Hepatocyte (in vitro differentiated cells): ENCODE data around the gene TMCC3. TPM values are rescaled to one million over a fixed set of nuclear protein-coding genes. Genes with fewer than 3 reads are reported as not detected.

Experiments used
- DNase-seq: peaks from one replicate; pipeline ENCODE4 v3.0.0-alpha.2; 2016; ENCODE audit warnings: low spot score
- H2AFZ ChIP-seq: fragments of 200-600 bp; sonication (generic); 2 replicates; pipeline ENCODE4 v1.6.0; 2016; ENCODE audit warnings: antibody characterized with exemption, mild to moderate bottlenecking
- H3K27ac ChIP-seq: fragments of 200-600 bp; sonication (generic); 2 replicates; pipeline ENCODE4 v1.5.1; 2016; ENCODE audit warnings: mild to moderate bottlenecking
- H3K27me3 ChIP-seq: fragments of 200-600 bp; sonication (generic); 2 replicates; pipeline ENCODE4 v1.6.1; 2016
- H3K36me3 ChIP-seq: fragments of 200-600 bp; sonication (generic); replicated peaks from 2 replicates; pipeline ENCODE4 v1.5.1; 2016; ENCODE audit warnings: low read depth; ENCODE audit not compliant: insufficient read depth
- H3K4me1 ChIP-seq: fragments of 200-600 bp; sonication (generic); 2 replicates; pipeline ENCODE4 v1.5.1; 2016; ENCODE audit warnings: mild to moderate bottlenecking, moderate library complexity; ENCODE audit not compliant: insufficient read depth
- H3K4me2 ChIP-seq: fragments of 200-600 bp; sonication (generic); 2 replicates; pipeline ENCODE4 v1.6.0; 2016
- H3K4me3 ChIP-seq: fragments of 200-600 bp; sonication (generic); 2 replicates; pipeline ENCODE4 v1.5.1; 2016; ENCODE audit warnings: mild to moderate bottlenecking
- H3K79me2 ChIP-seq: fragments of 200-600 bp; sonication (generic); 2 replicates; pipeline ENCODE4 v1.6.0; 2017; ENCODE audit warnings: mild to moderate bottlenecking
- H3K9me2 ChIP-seq: fragments of 200-600 bp; sonication (generic); replicated peaks from 2 replicates; pipeline ENCODE4 v1.6.0; 2017; ENCODE audit warnings: mild to moderate bottlenecking; ENCODE audit not compliant: insufficient read depth
- H3K9me3 ChIP-seq: fragments of 200-600 bp; sonication (generic); 2 replicates; pipeline ENCODE4 v1.5.1; 2016; ENCODE audit warnings: low read depth, mild to moderate bottlenecking
- H4K20me1 ChIP-seq: fragments of 200-600 bp; sonication (generic); 2 replicates; pipeline ENCODE4 v1.6.0; 2016; ENCODE audit warnings: mild to moderate bottlenecking; ENCODE audit not compliant: insufficient read depth, poor library complexity, severe bottlenecking
- CTCF ChIP-seq: fragments of 200-600 bp; sonication (generic); IDR thresholded peaks from 2 replicates; pipeline ENCODE4 v1.5.1; 2016; ENCODE audit warnings: antibody characterized with exemption, mild to moderate bottlenecking; ENCODE audit not compliant: poor library complexity
- EZH2 ChIP-seq: fragments of 200-600 bp; sonication (generic); IDR thresholded peaks from 2 replicates; pipeline ENCODE4 v1.6.1; 2016; ENCODE audit warnings: antibody characterized with exemption, mild to moderate bottlenecking, borderline replicate concordance
- EZH2phosphoT487 ChIP-seq: fragments of 200-600 bp; sonication (generic); IDR thresholded peaks from one replicate; pipeline ENCODE4 v1.6.1; 2018; ENCODE audit warnings: antibody characterized with exemption, mild to moderate bottlenecking, low read depth, moderate library complexity; ENCODE audit not compliant: unreplicated experiment, severe bottlenecking
- WGBS: methylation state at CpG from one replicate; pipeline ENCODE4 v1.1.6; 2016; ENCODE audit warnings: low lambda C conversion rate; ENCODE audit errors: missing lambda C conversion rate; 5-methylcytosine and 5-hydroxymethylcytosine counted together
- polyA plus RNA-seq: library from polyadenylated mRNA; unstranded; fragments of >200 nt; fragmentation: Nextera tagmentation; extraction: Ambion mirVana; gene quantifications from 2 replicates; pipeline ENCODE4 v1.2.1, GENCODE V29; 2016
- total RNA-seq: library from RNA; depleted of rRNA; stranded (reverse); fragments of >200 nt; gene quantifications from 2 replicates; pipeline ENCODE4 v1.2.3, GENCODE V29; 2014

The TMCC3 gene
- total and polyA plus RNA-seq, 2 experiments from 2014 or later, result 4.0 to 7.8 TPM

GRCh38 chr12:94689646-94690036, 39.3 kb upstream of the TMCC3 start:
- no peaks in the 10 kb centered on the region for H3K36me3 ChIP-seq
- H2AFZ ChIP-seq, result no peak overlapping the region
- no peaks in the 10 kb centered on the region for H3K9me3 ChIP-seq
- H3K4me2 ChIP-seq, result peak overlapping the region; percentile 61
- H4K20me1 ChIP-seq, result no peaks in the 10 kb centered on the region
- peak overlapping the region; percentile 31 for H3K27ac ChIP-seq
- TF ChIP-seq EZH2, result no peak
- TF ChIP-seq CTCF, result no peak
- TF ChIP-seq EZH2phosphoT487, result no peak
- no peaks in the 10 kb centered on the region for H3K79me2 ChIP-seq
- 58% methylated on average over 9 of the region's 9 CpGs for WGBS
- no peak for DNase-seq
- H3K4me1 ChIP-seq, result peaks cover 6% of the 10 kb centered on the region
- H3K9me2 ChIP-seq, result no peaks in the 10 kb centered on the region
- H3K4me3 ChIP-seq, result no peak overlapping the region
- H3K27me3 ChIP-seq, result no peaks in the 10 kb centered on the region

- Histone ChIP-seq H3K9me2 (no peaks in the 10 kb centered on the region), H3K4me2 (peak overlapping the region; percentile 61), H3K4me3 (no peak overlapping the region), H3K79me2 (no peaks in the 10 kb centered on the region), H4K20me1 (no peaks in the 10 kb centered on the region), H3K4me1 (peaks cover 6% of the 10 kb centered on the region), H3K9me3 (no peaks in the 10 kb centered on the region), H2AFZ (no peak overlapping the region), H3K27me3 (no peaks in the 10 kb centered on the region), H3K36me3 (no peaks in the 10 kb centered on the region), H3K27ac (peak overlapping the region; percentile 33)
- peak; percentile 13 for DNase-seq
- no peak for TF ChIP-seq EZH2phosphoT487
- TF ChIP-seq CTCF, result no peak
- no peak for TF ChIP-seq EZH2
- WGBS, result 72% methylated on average over 7 of the region's 7 CpGs
These were observed 38.8 kb upstream of the TMCC3 start for GRCh38 chr12:94689002-94689645.

GRCh38 chr12:94687891-94688290, 37.5 kb upstream of the TMCC3 start:
- H4K20me1 ChIP-seq, result no peaks in the 10 kb centered on the region
- H3K27me3 ChIP-seq, result no peaks in the 10 kb centered on the region
- peaks cover 6% of the 10 kb centered on the region for H3K4me1 ChIP-seq
- no peak for TF ChIP-seq EZH2phosphoT487
- TF ChIP-seq EZH2, result no peak
- no peak for TF ChIP-seq CTCF
- H3K9me3 ChIP-seq, result no peaks in the 10 kb centered on the region
- no peaks in the 10 kb centered on the region for H3K36me3 ChIP-seq
- no peak overlapping the region for H3K4me3 ChIP-seq
- no peak for DNase-seq
- H3K9me2 ChIP-seq, result no peaks in the 10 kb centered on the region
- H3K27ac ChIP-seq, result no peak overlapping the region
- 91% methylated on average over 6 of the region's 6 CpGs for WGBS
- H3K79me2 ChIP-seq, result no peaks in the 10 kb centered on the region
- H2AFZ ChIP-seq, result no peak overlapping the region
- H3K4me2 ChIP-seq, result no peak overlapping the region
